Gastrocnemius medialis (tissue), 4 donors: Measurements from ENCODE around the gene LRRFIP1.

Source experiments
- CTCF ChIP-seq, 5 experiments: fragments of 450-650 bp in 3 of 5; fragments of 200-600 bp in 2 of 5; sonication (generic) in 2 of 5; IDR thresholded peaks in 4 of 5; conservative IDR thresholded peaks in 1 of 5; 1 replicate in 4 of 5; 2 replicates in 1 of 5; pipeline ENCODE4 v1.5.1; 2016 to 2019; ENCODE audit warnings: antibody characterized with exemption in 5 of 5, mild to moderate bottlenecking in 3 of 5, moderate library complexity in 3 of 5
- POLR2A ChIP-seq, 2 donors: fragments of 450-650 bp; IDR thresholded peaks; one replicate each; pipeline ENCODE4 v1.6.1; 2017; ENCODE audit warnings: antibody characterized with exemption in 2 of 2, mild to moderate bottlenecking in 2 of 2, moderate library complexity in 2 of 2

- no peak for TF ChIP-seq CTCF (IDR thresholded peaks at IDR 0.05 in 4 of 5, conservative IDR thresholded peaks at IDR 0.05 in 1 of 5)
- TF ChIP-seq POLR2A (IDR thresholded peaks at IDR 0.05): no peak
These were observed 9.2 kb downstream of the LRRFIP1 start for GRCh38 chr2:237636578-237636977.
